COLO668 (cell line): ENCODE data around the gene PAX7.

ENCODE experiments used
- DNase-seq: peaks from one replicate; lab custom pipeline; 2025; ENCODE audit not compliant: unreplicated experiment; lab: John Stamatoyannopoulos, UW

Gene PAX7

DNA sequence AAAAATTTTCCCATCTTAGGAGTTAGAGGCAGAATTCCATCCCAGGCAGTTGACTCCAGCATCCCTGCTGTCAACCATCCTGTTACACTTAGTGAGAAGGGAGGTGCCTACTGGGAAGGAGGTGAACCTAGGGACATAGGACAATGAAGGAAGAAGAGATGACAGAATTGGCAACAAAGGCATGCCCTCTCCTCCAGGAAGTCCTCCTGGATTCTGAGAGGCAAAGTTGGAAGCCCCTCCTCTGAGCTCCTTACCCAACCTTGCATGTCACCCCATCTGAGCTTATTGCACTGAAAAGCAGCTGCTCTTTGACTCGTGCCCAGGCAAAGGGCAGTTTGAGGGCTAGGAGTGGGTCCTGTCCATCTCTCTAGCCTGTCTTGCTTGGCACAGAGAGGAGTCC, 66.9 kb downstream of the PAX7 start:
- DNase-seq = no peak

- no peak for DNase-seq
Observed at GRCh38 chr1:18700530-18700929, 69.9 kb downstream of the PAX7 start.

DNA sequence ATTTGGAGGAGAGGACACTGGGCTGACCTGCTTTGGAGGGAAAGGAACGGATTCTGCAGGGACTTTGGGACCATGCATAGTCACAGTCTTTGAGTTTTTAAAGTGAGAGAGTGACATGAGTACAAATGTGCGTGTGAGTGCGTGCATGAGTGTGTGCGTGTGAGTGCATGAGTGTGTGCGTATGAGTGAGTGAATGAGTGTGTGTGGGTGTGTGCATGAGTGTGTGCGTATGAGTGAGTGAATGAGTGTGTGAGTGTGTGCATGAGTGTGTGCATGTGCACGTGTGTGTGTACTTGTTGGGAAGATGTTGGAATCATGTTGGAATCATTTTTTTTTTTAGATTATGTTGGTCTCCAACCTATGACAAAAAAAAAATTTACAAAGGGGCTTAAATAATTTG, 70.5 kb downstream of the PAX7 start:
- no peak for DNase-seq

DNA sequence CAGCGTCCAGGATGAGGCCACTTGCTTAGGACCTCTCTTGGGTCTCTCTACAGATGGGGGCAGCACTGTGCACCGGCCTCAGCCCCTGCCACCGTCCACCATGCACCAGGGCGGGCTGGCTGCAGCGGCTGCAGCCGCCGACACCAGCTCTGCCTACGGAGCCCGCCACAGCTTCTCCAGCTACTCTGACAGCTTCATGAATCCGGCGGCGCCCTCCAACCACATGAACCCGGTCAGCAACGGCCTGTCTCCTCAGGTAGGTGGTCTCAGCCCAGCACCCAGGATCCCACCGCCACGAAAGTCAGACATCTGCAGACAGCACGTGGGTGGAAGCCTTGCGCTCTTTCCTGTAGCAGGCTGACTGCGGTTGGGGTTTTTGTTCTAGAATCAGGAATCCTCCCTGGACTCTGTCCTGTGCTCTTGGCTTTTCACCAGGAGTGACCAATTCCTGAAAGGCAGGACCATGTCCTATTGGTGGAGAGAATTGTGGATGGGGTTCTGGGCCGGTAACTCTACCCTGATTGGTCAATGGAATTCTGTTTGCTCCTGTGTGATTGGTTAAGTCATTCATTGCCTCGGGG, 72.5 kb downstream of the PAX7 start:
- DNase-seq = no peak

DNA sequence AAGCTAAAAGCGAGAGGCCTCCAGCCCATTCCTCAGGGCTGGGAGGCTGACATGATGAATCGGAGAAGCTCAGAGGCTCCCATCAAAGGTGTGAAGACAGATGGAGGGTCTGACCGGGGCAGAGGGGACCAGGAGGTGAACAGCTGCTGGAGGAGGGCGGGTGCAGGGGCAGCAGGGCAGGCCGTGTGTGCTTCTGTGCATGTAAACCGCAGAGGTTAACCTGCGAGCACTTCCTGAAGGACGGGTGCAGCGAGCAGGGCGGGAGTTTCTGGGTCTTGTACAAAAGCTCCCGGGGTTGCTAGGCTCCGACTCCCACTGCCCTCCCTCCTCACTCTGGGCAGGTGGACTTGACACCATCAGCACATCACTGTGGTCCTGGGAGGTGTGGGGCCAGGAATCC, 75.2 kb downstream of the PAX7 start:
- no peak for DNase-seq

GRCh38 chr1:18707696-18708257, 77.1 kb downstream of the PAX7 start:
- no peak for DNase-seq

DNA sequence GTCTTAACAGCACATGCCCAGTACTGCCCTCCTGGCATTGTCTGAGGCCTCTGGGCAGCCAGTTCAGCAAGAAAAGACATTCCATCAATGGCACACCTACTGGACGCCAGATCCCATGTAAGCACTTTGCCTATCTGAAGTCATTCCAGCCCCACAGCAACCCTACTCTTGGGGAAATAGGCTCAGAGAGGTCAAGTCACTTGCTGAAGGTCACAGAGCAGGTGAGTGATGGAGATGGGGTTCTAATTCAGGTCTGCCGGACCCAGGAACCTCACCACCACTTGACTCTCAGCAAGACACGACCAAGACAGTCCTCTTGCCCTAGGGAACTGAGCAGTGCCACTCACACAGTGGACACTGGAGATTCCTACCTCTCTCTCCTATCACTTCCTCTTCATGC, 79.4 kb downstream of the PAX7 start:
- DNase-seq = no peak

DNA sequence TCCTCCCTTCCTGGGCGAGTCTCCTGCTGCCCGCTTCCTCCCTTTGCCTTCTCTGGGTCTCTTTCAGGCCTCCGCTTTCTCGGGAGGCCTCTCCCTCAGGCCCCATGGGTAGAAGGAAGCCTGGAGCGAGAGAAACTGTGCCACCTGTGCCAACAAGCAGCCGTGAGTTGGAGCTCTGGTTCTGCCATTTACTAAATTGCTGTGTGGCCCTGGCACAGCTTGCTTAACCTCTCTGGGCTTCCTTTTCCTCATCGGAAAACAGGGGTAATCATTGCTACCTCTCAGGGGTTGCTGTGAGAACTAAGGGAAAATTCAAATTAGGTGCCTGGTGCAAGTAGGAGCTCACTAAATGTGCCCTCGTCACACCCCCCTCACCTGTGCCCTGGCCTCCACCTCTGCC, 80.4 kb downstream of the PAX7 start:
- no peak for DNase-seq

- DNase-seq = no peak
Observed at GRCh38 chr1:18711536-18712251, 81.0 kb downstream of the PAX7 start.

DNA sequence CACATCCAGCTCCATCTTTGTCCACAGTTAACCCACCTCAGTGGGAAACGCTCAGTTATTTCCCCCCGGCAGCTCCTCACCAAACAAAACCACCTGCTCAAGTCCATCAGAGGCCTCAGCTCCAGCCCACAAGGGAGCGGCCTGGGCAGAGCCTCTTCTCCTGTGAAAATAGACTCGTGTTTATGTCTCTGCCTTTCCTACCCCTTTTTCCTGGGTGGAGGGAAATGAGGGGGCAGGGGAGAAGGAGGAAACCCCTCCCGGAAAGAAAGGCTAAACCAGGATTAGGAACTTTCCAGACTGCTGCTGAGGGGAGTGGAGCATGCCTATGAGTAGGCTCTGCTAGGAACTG, 81.6 kb downstream of the PAX7 start:
- no peak for DNase-seq

DNA sequence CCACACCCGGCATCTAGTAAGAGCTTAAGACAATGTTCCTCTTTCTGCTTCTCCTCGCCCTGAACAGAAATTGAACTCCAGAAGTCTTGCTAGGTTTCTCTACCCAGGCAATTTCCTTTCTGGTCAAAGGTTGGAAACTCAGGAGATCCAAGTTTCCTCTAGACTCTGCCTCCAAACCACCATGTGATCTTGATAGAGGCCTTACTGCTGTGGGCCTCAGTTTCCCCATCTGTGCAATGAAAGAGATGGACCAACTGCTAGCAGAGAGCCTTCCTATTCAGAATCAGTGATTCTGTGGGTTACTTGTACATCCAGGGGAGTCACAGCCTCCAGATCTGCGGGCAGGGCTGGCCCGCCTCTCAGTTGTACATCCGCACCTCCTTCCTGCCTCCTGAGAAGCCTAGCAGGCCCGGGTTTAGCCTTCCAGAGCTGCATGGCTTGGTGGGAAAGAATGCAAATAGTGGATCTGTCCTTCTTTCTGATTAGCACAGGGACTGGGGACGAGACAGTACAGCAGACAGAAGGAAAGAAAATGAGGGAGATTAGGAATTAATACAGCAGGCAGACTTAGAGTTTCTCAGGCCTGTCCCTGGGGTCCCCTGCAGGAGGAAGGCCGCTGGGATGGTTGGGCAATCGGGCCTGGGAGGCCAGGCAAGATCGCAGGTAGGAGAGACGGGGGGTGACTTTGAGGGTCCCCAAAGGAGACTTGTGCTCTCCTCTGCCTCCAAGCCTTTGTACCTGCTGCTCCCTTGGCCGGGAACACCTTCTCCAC, 83.9 kb downstream of the PAX7 start:
- DNase-seq = no peak

DNA sequence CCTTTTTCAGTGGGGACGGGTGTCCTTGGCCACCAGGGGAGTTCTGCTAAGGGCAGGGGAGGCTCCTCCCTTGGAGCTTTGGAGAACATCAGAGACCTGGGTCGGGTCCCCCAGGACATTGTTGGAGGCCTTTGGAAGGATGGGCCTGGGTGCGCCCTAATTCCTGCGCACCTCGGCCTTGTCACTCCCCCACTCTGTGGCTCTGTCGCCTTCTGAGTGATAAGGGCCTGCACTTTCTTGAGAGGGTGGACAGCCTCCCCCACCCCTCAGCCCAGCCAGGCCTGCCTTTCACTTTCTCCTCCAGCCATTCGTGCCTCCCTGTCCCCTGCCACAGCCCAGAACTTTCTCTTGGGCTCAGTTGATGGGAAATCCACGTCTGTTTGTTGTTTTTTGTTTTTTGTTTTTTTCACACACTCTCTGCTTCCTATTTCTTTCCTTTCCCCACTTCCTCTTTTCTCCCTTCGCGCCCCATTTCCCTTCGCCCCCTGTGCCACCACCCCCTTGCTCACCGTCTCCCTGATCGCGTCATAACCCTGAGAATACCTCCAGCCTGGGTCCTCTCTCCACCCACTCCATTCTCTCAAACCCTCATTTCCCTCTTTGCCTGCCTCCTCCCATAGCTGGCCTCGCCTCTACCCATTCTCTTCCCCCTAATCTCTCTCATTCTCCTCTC, 85.6 kb downstream of the PAX7 start:
- no peak for DNase-seq

DNA sequence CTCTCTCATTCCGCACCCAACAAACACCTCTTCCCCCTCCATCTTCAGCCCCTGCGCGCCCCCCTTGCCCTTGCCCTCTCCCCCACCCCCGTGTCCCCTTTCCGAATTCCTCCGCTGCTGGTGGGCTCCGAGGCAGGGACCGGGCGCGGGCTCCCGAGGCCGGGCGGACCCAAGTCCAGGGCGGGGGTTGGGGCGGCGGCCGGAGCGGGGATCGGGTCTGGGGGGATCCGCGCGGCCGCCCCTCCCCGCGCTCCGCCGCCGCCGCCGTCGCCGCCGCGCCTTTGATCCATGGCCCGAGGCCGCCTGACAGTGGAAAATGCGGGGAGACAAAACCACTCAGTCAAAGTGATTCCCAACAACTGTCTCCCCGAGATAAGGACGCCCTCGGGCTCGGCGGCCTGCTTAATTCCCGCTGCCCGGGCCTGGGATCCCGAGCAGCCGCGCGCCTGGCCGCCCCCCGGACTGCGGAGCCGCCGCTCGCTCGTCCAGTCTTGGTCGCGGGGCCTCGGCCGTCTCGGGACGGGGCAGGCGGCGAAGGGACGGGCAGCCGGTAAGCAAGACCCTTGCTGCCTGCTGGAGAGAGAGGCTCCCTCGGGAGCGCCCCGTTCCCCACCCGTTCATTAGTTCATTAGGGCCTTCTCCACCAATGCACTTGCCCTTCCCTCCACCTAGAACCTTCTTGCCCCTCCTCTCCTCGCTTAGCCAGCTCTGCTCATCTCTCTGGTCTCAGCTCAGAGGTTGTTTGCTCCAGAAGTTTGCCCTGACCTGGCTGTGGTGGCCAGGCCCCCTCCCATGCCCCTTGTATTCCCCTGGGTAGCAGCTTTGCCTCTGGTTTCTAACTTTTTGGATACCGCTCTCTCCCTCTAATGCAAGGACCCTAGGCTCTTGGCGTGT, 86.4 kb downstream of the PAX7 start:
- DNase-seq = no peak

DNA sequence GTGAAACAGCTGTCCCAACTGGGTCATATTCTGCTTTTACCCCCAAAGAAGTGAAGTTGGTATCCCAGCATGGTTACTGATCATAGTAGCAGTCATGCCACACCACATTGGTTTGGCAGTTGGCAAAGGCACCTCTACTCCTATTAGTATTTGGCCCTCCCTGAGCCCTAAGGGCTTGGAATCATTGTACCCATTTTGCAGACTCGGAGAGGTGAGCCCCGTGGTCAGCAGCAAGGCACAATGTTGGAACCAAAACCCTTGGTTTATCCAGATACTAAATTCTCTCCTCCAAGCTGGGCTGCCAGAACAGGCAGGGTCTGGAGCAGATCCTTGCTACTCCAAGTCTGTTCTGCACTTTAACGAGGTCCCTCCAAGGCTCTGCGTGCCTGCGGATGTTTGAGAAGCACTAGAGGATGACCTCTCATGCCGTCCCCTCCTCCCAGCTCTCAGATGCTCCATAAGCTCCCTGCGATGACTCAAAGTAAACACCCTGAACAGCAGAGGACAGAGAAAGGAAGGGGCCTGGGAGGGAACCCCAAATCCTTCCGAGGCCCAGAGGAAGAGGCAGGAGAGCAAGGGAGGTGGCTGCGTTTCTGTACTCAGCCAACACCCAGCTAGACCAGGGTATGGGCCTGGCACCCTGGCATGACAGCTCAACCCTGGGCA, 89.3 kb downstream of the PAX7 start:
- no peak for DNase-seq

- no peak for DNase-seq
Observed at GRCh38 chr1:18721041-18721440, 90.4 kb downstream of the PAX7 start.

GRCh38 chr1:18721776-18722175, 91.1 kb downstream of the PAX7 start:
- DNase-seq = no peak

DNA sequence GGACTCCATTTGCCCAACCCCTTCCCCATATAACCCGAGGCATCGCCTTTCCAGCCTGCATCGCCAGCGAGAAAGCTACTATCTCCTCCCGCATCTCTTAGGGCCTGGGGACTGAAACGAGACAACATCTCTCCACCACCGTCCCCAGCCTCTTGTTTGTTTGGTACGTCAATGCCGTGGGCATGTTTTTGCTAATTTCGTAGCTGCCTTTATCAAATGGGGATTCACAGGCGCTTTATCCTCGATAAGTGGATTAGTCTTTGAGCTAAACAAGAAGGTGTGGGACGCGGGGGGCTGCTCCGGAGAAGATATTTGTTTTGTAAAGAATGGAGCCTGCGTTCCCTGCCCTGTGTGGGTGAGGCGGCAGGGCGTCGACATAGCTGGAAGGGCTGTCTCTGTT, 91.6 kb downstream of the PAX7 start:
- DNase-seq = no peak

- no peak for DNase-seq
Observed at GRCh38 chr1:18723206-18723605, 92.6 kb downstream of the PAX7 start.

- DNase-seq = no peak
Observed at GRCh38 chr1:18723701-18724411, 93.2 kb downstream of the PAX7 start.
